ENCODE measurements around the gene TNIP1.
A peak's percentile ranks its signal among the peaks of the same experiment; 100 is the strongest.

TNIP1 gene

DNA sequence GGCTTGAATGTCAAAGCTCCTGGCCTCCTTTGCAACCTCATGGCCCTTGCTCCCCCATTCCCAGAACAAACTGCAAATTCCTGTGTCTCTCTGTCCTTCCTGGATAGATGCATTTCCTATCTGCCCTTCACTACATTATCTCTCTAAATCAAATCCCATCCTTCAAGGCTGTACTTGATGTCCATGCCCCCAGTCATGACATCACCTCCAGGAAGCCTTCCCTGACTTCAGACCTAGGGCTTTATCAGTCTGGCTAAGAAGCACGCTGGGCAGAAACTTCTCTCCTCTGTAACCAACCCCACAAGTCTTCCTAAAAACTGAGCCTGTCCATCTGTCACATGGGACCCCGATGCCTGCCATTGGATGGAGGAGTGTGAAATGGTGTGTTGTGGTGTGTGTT, 25.7 kb upstream of the TNIP1 start:
- no peak for DNase-seq (ENCODE audit: low read depth in 2 of 3, low spot score in 2 of 3)

DNA sequence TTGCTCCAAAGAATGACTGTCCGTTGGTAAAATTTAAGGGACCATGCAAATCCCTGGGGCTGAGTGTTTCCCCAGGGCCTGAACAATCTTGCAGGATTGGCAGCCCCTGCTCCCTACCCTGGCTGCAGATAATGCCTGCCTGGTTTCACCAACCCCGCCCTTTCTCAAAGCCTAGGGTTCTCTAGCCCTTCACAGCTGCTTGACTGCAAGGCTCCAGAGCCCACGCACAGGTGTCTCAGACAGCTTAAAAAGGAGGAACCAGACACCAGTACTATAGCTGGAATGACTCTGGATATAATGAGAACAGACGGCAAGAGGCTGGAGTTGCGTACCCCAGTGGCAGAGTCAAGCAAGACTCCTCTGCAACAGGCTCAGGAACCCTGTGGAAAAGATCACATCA, 25.2 kb upstream of the TNIP1 start:
- DNase-seq (ENCODE audit: low read depth in 2 of 3, low spot score in 2 of 3), result no peak

DNA sequence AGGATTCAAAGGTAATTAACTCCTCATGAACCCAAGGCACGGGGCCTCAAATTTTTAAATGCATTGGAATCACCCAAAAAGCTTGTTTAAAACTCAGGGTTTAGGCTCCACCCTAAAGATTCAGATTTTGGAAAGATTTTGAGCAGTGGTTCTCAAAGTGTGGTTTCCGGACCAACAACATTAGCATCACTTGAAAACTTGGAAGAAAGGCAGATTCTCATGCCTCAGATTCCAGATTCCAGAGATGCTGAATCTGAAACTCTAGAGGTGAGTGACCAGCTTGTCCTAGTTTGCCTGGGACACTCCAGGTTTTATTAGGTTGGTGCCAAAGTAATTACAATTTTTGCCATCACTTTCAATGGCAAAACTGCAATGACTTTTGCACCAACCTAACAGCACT, 24.7 kb upstream of the TNIP1 start:
- no peak for DNase-seq (ENCODE audit: low read depth in 2 of 3, low spot score in 2 of 3)

GRCh38 chr5:151104795-151105194, 24.0 kb upstream of the TNIP1 start:
- no peak for DNase-seq (ENCODE audit: low read depth in 2 of 3, low spot score in 2 of 3)

- DNase-seq (ENCODE audit: low read depth in 2 of 3, low spot score in 2 of 3), result no peak
These were observed 20.9 kb upstream of the TNIP1 start for GRCh38 chr5:151101746-151102145.

DNA sequence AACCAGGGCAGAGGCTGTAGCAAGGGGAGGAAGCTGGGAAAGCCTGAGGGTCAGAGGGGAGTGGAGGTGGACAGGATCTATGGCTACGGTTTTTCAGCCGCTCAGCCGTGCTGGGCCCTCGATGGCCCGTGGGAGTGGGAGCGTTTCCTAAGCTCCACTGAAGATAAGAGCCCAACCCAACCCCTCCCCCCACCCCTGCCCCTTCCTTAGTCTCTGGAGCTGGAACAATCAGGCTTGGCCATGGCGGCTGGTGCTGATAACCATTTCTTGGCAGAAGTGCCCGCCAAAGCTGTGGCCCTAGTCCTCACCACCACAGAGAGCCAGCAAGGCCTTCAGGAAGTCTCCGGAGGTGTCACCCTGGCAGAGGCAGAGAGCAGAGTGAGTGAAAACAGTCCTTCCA, 20.3 kb upstream of the TNIP1 start:
- DNase-seq (ENCODE audit: low read depth in 2 of 3, low spot score in 2 of 3), result no peak

DNA sequence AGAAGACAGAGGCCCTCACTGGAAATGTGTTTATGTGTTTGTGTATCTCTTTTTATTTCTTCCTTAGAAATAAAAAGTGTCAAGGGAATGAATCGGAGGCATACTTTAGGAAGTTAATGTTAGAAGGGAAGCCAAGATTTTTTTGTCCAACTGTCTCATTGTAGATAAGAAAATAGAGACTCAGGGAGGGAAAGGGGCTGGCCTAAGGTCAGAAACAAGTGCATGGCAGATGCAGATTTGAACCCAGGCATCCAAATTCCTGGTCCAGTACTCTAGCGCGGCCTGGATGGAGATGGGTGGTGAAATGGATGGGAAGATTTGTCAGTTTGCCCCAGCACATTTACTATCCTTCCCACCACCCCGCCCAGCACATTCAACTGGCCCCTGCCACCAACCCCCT, 19.8 kb upstream of the TNIP1 start:
- DNase-seq (ENCODE audit: low read depth in 2 of 3, low spot score in 2 of 3), result no peak

DNA sequence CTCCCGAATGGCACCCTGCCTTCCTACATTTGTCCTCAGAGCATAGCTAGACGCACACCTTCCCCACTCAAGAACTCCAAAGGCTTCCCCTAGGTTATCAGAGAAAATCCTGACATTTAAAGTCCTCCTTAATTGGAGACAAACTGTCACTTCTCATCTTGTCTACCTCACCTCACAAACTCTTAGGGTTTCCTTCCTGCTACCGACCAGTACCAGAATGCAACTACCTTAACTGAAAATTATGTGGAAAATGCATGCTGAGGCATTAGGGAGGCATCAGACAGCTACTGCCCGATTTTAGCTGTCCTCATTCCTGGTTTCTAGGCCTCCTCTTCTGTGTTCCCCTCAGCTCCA, 17.9 kb upstream of the TNIP1 start:
- DNase-seq (ENCODE audit: low read depth in 2 of 3, low spot score in 2 of 3), result no peak

DNA sequence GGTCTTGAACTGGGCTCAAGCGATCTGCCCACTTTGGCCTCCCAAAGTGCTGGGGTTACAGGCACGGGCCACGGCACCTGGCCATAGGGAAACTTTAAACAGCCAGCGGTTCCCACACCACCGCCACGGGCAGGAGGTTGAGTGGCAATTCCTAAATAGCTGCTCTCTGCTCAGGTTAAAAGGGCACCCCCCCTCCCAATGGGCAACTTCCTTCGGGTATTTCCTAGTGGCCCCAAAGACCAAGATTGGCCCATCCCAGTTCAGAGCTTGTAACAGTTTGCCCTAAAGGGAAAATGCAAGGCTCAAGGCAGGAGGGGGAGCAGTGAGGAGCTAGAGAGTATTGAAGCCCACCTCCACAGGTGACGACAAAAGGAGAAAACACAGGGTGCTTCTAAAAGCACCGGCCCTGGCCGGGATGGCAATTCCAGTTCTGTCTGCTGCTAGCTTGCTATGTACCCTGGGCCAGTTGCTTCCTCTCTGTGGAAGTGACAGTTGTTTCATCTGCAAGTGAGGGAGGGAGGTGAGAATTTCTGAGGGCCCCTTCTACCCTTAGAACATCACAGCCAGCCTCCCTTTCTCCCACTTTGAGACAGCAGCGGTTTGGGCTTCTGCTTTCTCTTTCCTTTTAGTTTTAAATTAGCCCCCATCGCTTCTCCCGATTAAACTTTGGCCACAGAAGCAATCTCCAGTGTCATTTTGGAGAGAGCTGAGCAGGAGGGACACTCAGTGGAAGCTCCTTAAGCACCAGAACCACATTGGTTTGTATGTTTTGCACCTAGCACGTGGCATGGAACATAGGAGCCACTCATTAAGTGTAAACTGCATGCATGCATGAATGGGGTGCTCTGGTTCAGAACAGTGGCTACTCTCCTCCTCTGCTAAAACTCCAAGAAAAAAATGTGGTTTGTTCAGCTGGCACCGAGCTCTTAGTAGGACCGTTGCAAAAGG, 17.3 kb upstream of the TNIP1 start:
- no peak for DNase-seq (ENCODE audit: low read depth in 2 of 3, low spot score in 2 of 3)

GRCh38 chr5:151097061-151097460, 16.2 kb upstream of the TNIP1 start:
- no peak for DNase-seq (ENCODE audit: low read depth in 2 of 3, low spot score in 2 of 3)

GRCh38 chr5:151096001-151096373, 15.2 kb upstream of the TNIP1 start:
- DNase-seq (ENCODE audit: low read depth in 2 of 3, low spot score in 2 of 3), result no peak

DNA sequence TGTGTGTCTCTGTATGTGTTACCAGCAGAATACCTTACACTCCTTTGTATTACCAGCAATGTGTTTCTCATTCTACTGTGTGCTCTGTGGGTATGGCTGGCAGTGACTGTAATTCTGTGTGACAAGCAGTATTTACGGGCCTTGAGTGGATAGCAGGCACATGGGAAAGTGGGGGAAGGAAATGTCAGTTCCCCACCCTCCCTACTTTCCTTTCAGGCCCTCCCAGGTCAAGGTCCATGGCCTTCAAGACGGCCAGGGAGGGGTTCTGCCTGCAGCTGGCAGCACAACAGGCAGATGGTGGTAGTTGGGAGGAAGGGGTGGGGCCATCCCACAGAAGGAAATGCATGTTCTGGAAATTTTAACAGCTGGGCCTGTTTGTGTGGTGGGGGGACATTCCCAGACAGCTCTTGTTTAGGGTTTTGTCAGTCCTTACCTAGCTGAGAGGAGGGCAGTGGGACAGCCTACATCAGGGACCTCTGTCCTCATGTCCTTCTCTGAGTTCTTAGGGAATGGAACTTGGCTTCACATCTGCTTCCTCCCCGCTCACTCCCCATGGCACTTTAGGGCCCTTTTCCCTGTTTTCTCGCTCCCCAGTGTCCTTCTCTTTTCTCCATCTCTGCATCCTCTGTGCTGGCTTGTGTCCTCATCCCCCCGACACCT, 14.6 kb upstream of the TNIP1 start:
- no peak for DNase-seq (ENCODE audit: low read depth in 2 of 3, low spot score in 2 of 3)

DNA sequence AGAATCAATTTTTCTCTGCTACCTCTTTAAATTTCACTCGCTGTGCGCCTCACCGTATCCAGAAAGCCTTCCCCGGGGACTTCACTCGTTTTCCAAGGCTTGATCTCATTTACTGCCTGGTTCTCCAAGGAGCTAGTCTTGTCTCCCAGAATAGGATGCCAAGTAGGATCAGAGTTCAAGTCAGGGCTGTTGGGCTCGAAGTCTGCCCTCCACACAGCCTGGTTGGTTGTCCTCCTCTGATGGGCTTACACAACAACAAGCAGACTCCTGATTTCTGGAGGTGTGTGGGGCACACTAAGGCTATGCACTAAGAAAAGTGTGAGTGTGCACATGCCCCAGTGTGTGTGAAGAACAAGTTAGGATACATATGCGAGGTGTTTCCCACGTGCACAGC, 14.0 kb upstream of the TNIP1 start:
- no peak for DNase-seq (ENCODE audit: low read depth in 2 of 3, low spot score in 2 of 3)

- peak in 2 of 3 experiments; percentile 52 for DNase-seq (ENCODE audit: low read depth in 2 of 3, low spot score in 2 of 3)
These were observed 13.4 kb upstream of the TNIP1 start for GRCh38 chr5:151094030-151094851.

DNA sequence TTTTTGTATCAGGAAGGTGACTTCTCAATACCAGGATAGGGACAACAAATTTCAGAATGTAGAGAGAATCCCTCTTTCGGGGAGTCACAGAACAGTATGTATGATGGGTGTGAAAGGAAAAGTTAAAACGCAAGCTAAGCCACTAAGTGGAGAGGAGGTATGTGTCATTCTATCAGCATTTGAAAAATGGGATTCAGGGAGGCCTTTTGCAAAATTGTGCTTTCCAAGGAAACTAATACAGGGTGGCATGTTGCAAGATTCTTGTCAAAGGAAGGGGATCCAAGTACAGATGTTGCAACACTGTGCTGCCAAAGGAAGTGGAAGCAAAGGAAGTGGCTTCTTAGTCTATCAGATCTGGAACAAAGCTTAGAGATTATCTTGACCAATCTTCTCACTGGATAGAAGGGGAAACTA, 12.6 kb upstream of the TNIP1 start:
- no peak for DNase-seq (ENCODE audit: low read depth in 2 of 3, low spot score in 2 of 3)

DNA sequence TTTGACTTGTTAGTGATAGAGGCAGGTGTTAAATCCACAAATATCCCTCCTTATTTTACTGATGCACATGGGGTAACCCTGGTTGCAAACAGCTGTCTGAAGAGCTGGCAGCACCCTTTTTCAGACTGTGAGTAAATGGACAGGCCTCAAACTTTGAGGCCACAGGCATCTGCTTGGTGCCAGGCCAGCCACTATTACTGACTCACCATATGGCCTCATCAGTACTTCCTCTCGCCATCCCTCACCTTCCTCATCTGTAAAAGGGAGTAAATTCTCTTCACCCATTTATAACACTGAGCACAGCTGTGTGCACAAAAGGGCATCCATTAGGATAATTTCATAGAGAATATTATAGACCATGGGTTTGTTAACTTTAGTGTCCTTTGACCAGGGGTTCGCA, 11.9 kb upstream of the TNIP1 start:
- no peak for DNase-seq (ENCODE audit: low read depth in 2 of 3, low spot score in 2 of 3)

- no peak for DNase-seq (ENCODE audit: low read depth in 2 of 3, low spot score in 2 of 3)
These were observed 8.9 kb upstream of the TNIP1 start for GRCh38 chr5:151089726-151090125.

DNA sequence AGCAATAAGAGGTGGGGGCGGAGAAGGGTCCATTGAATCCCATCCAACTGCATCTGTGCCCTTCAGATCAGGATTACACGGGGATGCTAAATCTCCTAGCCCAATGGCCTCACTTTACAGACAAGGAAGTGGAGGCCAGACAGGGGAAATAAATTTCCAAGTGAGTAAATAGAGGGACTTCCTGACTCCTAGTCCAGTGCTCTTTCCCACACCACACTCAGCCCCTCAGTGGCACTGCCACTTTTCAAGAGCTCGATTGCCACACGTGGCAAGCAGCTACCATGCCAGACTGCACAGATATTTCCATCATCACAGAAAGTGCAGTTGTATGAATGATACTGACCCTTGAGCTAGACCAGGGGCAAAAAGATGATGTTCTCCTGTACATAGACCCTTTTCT, 8.2 kb upstream of the TNIP1 start:
- DNase-seq (ENCODE audit: low read depth in 2 of 3, low spot score in 2 of 3), result no peak

DNA sequence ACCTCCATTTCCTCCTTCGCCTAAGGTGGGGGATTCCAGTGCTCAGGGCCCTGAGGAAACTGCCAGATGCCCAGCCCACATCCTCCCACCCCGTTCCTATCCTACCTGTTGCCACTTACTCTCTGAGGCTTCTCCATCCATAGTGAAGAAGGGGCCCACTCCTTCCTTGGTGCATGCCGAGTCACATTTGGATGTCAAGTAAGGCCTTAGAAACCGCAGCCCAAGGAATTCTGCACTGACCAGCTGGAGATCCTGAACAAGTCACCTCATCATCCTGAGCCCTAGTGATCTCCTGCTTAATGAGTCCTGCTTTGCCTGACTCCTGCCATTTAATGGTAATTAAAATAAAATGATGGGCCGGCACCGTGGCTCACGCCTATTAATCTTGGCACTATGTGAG, 6.7 kb upstream of the TNIP1 start:
- no peak for DNase-seq (ENCODE audit: low read depth in 2 of 3, low spot score in 2 of 3)

DNA sequence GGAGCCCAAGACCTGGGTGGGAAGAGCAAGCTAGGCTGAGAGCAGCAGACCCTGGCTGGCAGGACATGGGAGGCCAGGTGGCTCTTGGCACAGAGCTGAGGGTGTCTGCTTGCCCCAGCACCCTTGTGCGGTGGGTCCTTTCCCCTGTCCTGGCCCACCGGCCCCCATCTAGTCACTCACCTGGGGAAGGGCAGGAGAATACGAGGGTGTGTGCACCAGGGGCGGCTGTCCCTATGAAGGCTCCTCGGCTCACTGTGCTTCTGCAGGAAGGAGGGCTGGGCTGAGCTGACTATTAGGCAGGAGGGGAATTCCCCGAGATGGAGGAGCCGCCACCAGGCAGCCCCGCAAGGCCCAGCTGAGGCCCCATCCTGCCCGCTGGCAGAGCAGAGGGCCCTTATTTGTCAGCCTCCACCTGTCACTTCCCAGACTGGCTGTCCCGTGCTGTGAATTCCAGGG, 6.1 kb upstream of the TNIP1 start:
- DNase-seq (ENCODE audit: low read depth in 2 of 3, low spot score in 2 of 3), result peak in 2 of 3 experiments; percentile 42 to 58

- no peak for DNase-seq (ENCODE audit: low read depth in 2 of 3, low spot score in 2 of 3)
These were observed 5.5 kb upstream of the TNIP1 start for GRCh38 chr5:151086192-151086869.

Data from activated CD8-positive, alpha-beta memory T cell treated with anti-CD3 and anti-CD28 coated beads for 48 hours (primary cell).